ENCODE measurements around the gene ZBP1.

The ZBP1 gene

GRCh38 chr20:57583289-57584257, 36.7 kb downstream of the ZBP1 start:
- no peak for DNase-seq

GRCh38 chr20:57582432-57583288, 37.6 kb downstream of the ZBP1 start:
- no peak for DNase-seq

- no peak for DNase-seq
Measured at GRCh38 chr20:57582029-57582378, 38.2 kb downstream of the ZBP1 start.

- no peak for DNase-seq
Measured at GRCh38 chr20:57581202-57582028, 38.8 kb downstream of the ZBP1 start.

GRCh38 chr20:57580478-57581201, 39.6 kb downstream of the ZBP1 start:
- no peak for DNase-seq

- DNase-seq: no peak
Measured at GRCh38 chr20:57579898-57580447, 40.3 kb downstream of the ZBP1 start.

- no peak for DNase-seq
Measured at GRCh38 chr20:57579331-57579897, 40.8 kb downstream of the ZBP1 start.

GRCh38 chr20:57578476-57579165, 41.6 kb downstream of the ZBP1 start:
- DNase-seq: no peak

GRCh38 chr20:57577679-57578475, 42.3 kb downstream of the ZBP1 start:
- no peak for DNase-seq

GRCh38 chr20:57576617-57577550, 43.3 kb downstream of the ZBP1 start:
- no peak for DNase-seq

- DNase-seq: no peak
Measured at GRCh38 chr20:57576002-57576401, 44.2 kb downstream of the ZBP1 start.

GRCh38 chr20:57574954-57575353, 45.3 kb downstream of the ZBP1 start:
- no peak for DNase-seq

- no peak for DNase-seq
Measured at GRCh38 chr20:57573894-57574293, 46.3 kb downstream of the ZBP1 start.

- DNase-seq: no peak
Measured at GRCh38 chr20:57573242-57573641, 47.0 kb downstream of the ZBP1 start.

- DNase-seq: no peak
Measured at GRCh38 chr20:57571782-57572416, 48.3 kb downstream of the ZBP1 start.

GRCh38 chr20:57570920-57571319, 49.3 kb downstream of the ZBP1 start:
- DNase-seq: no peak

- no peak for DNase-seq
Measured at GRCh38 chr20:57570145-57570850, 49.9 kb downstream of the ZBP1 start.

GRCh38 chr20:57568960-57569359, 51.3 kb downstream of the ZBP1 start:
- DNase-seq: no peak
